HTR-8/SVneo (cell line): ENCODE measurements around the gene PIK3R1.
"Not testable (repeated sequence)": the region's sequence is repeated elsewhere in the genome, so short reads cannot be mapped to it uniquely, and the experiment has no call there.

ENCODE experiments used
- DNase-seq: peaks from one replicate; pipeline ENCODE4 v3.0.0; 2011; ENCODE audit warnings: low spot score, mixed read lengths; ENCODE audit not compliant: insufficient read length
- FAIRE-seq: peaks from 2 replicates; lab custom pipeline; 2011; peaks lifted over from hg19 to GRCh38; lab: Jason Lieb, UNC

PIK3R1 gene

DNA sequence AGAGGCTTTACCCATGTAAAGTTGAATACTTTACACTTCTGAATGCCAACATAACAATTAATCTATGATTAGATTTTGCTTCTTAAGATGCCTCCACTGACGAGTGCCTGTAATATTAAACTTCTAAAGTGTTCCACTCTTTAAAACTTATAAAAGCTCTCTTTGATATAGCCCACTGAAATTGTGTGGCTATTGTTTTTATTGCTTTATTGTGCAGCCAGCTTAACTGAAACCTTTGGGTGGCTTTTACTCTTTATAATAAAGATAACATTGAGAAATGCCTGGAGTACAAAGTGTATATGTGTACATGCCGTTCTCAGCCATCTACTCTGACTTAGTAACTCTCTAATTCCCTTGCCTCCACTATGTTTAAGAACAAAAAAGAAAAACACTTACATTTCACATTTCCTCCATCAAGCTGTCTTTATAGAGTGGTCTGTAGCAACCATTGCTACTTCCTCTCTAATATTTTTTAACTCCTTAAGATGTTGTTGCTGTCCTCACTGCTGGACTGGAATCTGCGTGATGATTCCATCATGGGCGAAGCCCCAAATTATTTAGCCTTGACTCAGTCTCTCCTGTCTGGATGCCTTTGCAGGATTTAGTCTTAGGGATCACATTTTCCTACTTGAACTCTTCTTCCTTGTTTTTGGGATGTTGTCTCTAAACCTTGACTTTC, 9.1 kb downstream of the PIK3R1 start:
- FAIRE-seq (no peak), DNase-seq (no peak)

- FAIRE-seq, result no peak
- no peak for DNase-seq
Observed at GRCh38 chr5:68225188-68225910, 9.8 kb downstream of the PIK3R1 start.

DNA sequence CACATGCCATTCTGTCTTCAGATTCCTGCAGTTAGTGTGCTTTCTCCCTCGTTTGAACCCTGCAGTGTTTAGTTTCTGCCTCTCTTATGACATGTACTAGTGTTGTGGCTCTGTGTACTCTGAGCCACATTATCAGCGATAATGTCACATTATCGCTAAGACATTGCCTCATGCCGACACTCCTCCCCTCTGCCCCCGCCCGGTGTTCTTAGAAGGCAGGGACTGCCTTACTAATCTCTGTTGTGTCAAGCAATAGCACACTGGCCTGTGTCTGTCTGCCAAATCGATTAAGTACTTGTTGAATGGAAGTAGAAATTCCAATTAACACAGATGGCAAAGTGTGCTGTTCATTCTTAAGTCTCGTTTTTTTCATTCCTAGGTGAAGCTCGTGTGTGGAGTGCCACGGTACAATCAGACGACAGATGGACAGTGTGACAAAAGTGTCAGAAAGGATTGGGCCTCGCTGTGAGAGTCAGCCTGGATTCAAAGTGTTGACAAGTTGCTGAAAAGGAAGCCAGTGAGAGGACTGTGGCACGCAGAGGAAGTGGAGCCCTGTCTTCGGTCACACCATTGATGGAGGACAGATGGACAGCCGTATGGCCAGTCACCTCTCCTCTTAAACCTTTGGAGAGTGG, 10.5 kb downstream of the PIK3R1 start:
- FAIRE-seq, result no peak

DNA sequence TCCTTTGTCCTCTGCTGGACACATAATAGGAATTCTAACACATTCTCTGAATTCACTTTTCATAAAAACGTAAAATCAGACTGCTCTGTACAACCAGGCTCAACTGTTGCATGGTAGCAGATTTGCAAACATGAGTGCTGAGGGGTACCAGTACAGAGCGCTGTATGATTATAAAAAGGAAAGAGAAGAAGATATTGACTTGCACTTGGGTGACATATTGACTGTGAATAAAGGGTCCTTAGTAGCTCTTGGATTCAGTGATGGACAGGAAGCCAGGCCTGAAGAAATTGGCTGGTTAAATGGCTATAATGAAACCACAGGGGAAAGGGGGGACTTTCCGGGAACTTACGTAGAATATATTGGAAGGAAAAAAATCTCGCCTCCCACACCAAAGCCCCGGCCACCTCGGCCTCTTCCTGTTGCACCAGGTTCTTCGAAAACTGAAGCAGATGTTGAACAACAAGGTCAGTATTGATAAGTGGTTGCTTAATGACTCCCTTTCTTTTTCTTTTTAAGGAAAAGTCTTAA, 11.1 kb downstream of the PIK3R1 start:
- FAIRE-seq (no peak), DNase-seq (no peak)

More for the DNA sequence above, 10.5 kb downstream of the PIK3R1 start:
- no peak for DNase-seq

- no peak for DNase-seq
- no peak for FAIRE-seq
Observed at GRCh38 chr5:68227532-68228160, 12.1 kb downstream of the PIK3R1 start.

GRCh38 chr5:68229416-68229815, 13.9 kb downstream of the PIK3R1 start:
- no peak for DNase-seq
- no peak for FAIRE-seq

GRCh38 chr5:68230285-68230684, 14.7 kb downstream of the PIK3R1 start:
- FAIRE-seq, result no peak
- no peak for DNase-seq

DNA sequence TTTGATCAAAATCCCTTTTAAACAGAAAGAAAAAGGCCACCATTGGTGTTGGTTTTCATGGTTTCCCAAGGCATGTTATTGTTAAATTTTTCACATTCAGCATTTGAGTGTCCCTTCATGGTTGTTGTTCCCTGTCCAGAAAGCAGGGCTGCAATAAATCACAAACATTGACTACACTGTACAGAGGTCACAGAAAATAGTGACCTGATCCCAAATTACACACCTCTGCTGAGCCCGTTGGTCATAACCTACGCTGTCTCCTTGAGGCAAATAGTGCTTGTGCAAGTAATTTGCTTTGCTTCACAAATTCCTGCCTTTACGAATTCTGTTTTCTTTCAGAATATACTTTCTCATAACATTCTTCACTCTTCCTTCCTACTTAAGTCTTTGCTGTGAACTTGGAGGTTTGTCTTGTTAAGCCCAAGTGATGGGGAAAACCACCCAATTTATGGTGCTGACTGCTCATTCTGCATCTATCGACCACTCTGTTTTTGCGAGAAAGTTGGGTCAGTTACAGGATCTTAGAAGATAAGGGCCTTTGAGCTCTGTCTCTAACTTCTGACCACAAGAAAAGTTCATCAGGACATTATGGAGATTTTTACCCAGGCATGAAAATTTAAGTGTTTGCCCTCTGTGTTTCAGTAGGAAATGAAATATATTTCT, 16.0 kb downstream of the PIK3R1 start:
- FAIRE-seq (no peak), DNase-seq (no peak)

DNA sequence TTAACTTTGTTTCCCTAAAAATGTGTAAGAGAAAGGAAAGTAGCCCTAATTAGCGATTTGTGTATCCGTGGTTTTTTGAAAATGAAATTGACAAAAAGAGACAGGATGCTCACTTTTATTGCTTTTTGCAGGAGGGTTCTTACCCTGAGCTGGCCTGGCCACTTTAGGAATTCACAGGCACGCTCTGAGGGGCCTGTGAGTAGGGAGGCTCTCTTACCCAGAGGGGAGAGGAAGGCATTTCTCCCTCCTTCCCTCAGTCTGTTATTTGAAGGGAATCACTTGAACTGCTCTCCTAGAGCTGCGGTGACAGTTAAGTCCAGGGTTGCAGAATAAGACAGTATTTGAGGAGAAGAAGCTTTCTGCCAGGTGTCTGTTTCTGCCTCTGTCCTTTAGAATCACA, 16.7 kb downstream of the PIK3R1 start:
- FAIRE-seq (no peak), DNase-seq (no peak)

GRCh38 chr5:68233075-68233474, 17.5 kb downstream of the PIK3R1 start:
- DNase-seq, result no peak
- FAIRE-seq, result no peak

- not testable (repeated sequence) for FAIRE-seq
Observed at GRCh38 chr5:68235229-68235628, 19.7 kb downstream of the PIK3R1 start.

DNA sequence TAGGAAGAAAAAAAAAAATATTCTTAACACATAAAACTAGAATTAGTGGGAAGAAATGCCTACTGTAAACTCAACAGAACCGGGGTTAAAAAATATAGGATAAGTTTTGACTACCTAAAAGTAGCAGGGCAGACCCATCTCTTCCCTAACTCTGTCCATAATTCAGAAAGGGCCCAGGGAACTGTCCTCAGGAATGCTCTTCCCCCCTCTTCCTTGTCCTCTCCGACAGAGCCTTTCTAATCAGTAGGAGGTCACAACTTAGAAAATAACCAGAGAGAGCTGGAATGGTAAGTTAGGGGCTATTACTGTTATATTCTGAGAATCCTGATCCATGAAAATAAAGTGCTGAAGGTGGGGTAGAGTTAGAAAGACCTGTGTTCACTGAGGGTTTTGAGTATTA, 22.2 kb downstream of the PIK3R1 start:
- no peak for FAIRE-seq
- no peak for DNase-seq

More at GRCh38 chr5:68235229-68235628, 19.7 kb downstream of the PIK3R1 start:
- DNase-seq, result not testable (repeated sequence)

- DNase-seq, result no peak
- FAIRE-seq, result no peak
Observed at GRCh38 chr5:68239487-68239886, 23.9 kb downstream of the PIK3R1 start.

DNA sequence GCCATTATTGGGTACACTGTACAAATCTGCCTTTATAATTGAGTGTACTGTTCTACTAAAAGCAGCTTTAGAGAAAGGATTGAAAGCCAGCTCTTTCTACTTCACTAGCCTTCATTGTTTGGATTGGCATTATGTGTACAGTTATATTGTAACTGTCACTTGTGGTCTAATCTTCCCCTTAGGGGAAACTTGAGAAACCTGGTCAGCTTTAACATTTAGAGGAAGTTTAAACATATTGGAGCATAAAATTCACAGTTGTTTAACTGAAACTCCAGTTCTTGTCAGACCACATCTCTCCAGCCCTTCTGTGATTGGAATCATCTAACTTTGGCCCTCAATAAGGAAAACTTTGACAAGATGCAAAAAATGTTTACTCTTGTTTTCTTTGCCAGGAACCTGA, 24.6 kb downstream of the PIK3R1 start:
- DNase-seq (no peak), FAIRE-seq (no peak)

DNA sequence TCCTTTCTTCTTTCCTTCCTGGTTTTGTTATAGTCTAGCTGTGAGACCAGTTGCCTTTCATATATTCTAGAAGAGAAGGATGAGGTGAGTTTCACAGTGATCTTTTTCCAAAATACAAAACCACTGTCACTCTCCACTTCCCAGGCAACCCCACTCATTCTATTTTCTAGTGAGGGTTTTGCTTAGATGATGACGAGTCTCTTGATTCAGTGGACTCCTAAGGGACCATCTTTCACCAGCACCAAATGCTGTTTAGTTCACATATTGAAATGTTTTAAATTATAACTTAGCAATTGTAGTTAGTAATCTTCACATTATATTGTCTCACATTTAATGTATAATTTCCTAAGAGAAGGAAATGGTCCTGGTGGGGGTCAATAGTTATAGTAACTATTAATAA, 25.2 kb downstream of the PIK3R1 start:
- FAIRE-seq (no peak), DNase-seq (no peak)

- no peak for DNase-seq
- no peak for FAIRE-seq
Observed at GRCh38 chr5:68242743-68243142, 27.2 kb downstream of the PIK3R1 start.

- DNase-seq (no peak), FAIRE-seq (no peak)
Observed at GRCh38 chr5:68243251-68243650, 27.7 kb downstream of the PIK3R1 start.

GRCh38 chr5:68243681-68244080, 28.1 kb downstream of the PIK3R1 start:
- DNase-seq (no peak), FAIRE-seq (no peak)

- no peak for DNase-seq
- no peak for FAIRE-seq
Observed at GRCh38 chr5:68245319-68245718, 29.8 kb downstream of the PIK3R1 start.

DNA sequence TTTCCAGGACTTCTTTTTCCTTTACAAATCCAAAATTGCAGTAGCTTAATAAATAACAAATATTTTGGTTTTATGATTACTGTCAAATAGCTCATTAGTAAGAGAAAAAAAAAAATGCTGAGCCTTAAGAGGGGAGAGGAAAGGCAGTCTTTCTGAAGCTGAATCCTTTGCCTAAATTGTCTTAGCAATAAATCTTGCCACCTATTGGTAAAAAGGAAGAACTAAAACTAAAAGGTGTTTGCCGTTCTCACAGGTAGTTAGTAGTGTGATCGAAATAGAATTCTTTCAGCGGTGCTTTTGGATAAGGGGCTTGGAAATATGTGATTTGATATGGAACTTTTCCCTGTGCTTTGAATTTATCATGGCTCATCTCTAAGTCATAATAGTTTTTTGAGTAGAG, 31.2 kb downstream of the PIK3R1 start:
- no peak for FAIRE-seq
- no peak for DNase-seq
